Endodermal cell (in vitro differentiated cells): Measurements from ENCODE around the gene RNF10. TPM values are rescaled to one million over a fixed set of nuclear protein-coding genes. Genes with fewer than 3 reads are reported as not detected.

Source experiments
- DNase-seq: peaks from one replicate; pipeline ENCODE4 v3.0.0-alpha.2; 2017
- H3K27ac ChIP-seq: 2 replicates; pipeline ENCODE4 v1.5.1; 2013; ENCODE audit warnings: mild to moderate bottlenecking, low read depth, low read length, moderate library complexity
- H3K27me3 ChIP-seq: 2 replicates; pipeline ENCODE4 v1.6.1; 2013; ENCODE audit warnings: mild to moderate bottlenecking, low read length, moderate library complexity; ENCODE audit not compliant: insufficient read depth, control insufficient read depth, poor library complexity, severe bottlenecking
- H3K36me3 ChIP-seq: 2 replicates; pipeline ENCODE4 v1.7.0; 2013; ENCODE audit warnings: mild to moderate bottlenecking, low read length, moderate library complexity; ENCODE audit not compliant: control insufficient read depth, insufficient read depth
- H3K4me1 ChIP-seq: one replicate; pipeline ENCODE4 v1.7.0; 2013; ENCODE audit warnings: low read length; ENCODE audit not compliant: control insufficient read depth, insufficient read depth
- H3K4me3 ChIP-seq: 2 replicates; pipeline ENCODE4 v1.5.1; 2013; ENCODE audit warnings: mild to moderate bottlenecking, low read length, moderate library complexity
- H3K9ac ChIP-seq: 2 replicates; pipeline ENCODE4 v1.6.1; 2013; ENCODE audit warnings: mild to moderate bottlenecking, low read length, moderate library complexity; ENCODE audit not compliant: poor library complexity, severe bottlenecking; ENCODE audit errors: extremely low read depth
- H3K9me3 ChIP-seq: 2 replicates; pipeline ENCODE4 v1.6.1; 2013; ENCODE audit warnings: mild to moderate bottlenecking, low read length, moderate library complexity; ENCODE audit not compliant: control insufficient read depth
- H3K27ac Mint-ChIP-seq: 2 replicates; pipeline ENCODE4 v1.8.0; 2020; ENCODE audit warnings: mixed read lengths
- H3K27me3 Mint-ChIP-seq: 2 replicates; pipeline ENCODE4 v1.8.0; 2021; ENCODE audit warnings: mild to moderate bottlenecking, mixed read lengths; ENCODE audit not compliant: insufficient read depth
- H3K36me3 Mint-ChIP-seq: 2 replicates; pipeline ENCODE4 v1.8.0; 2020; ENCODE audit warnings: low read depth, mixed read lengths
- H3K4me1 Mint-ChIP-seq: 2 replicates; pipeline ENCODE4 v1.8.0; 2020; ENCODE audit warnings: mixed read lengths
- H3K4me3 Mint-ChIP-seq: 2 replicates; pipeline ENCODE4 v1.8.0; 2020; ENCODE audit warnings: mild to moderate bottlenecking, moderate library complexity, mixed read lengths
- H3K9me3 Mint-ChIP-seq: 2 replicates; pipeline ENCODE4 v1.8.0; 2020; ENCODE audit warnings: mild to moderate bottlenecking, mixed read lengths
- CTCF ChIP-seq: fragments of 200-600 bp; sonication (generic); conservative IDR thresholded peaks from 2 replicates; pipeline ENCODE4 v1.5.0; 2021; ENCODE audit warnings: antibody characterized with exemption, mild to moderate bottlenecking
- WGBS, 2 experiments: methylation state at CpG; one replicate each; pipeline versions ENCODE4 v1.1.5 to v1.1.7; 2013; ENCODE audit warnings: missing lambda C conversion rate in 2 of 2, mixed read lengths in 1 of 2; ENCODE audit not compliant: insufficient coverage in 1 of 2, insufficient read length in 1 of 2; 5-methylcytosine and 5-hydroxymethylcytosine counted together
- total RNA-seq, 2 donors: library from RNA; stranded (reverse); fragmentation: NEBNext Ultra II Directional in 1 of 2; extraction: Animal tissue kit (Norgen Biotek cat#: 25700) in 1 of 2; gene quantifications; 2 replicates in 1 of 2; 3 replicates in 1 of 2; pipeline ENCODE4 v1.2.1, GENCODE V29; 2021

RNF10 gene
- total RNA-seq, 2 donors from 2014 or later = 167 to 182 TPM

GRCh38 chr12:120562906-120563305 lies 28.8 kb downstream of the RNF10 start:
- no peak for DNase-seq
- Histone ChIP-seq H3K27ac (no peak overlapping the region), H3K9ac (no peak overlapping the region), H3K4me3 (no peak overlapping the region), H3K4me1 (no peaks in the 10 kb centered on the region), H3K36me3 (peaks cover 87% of the 10 kb centered on the region), H3K27me3 (no peaks in the 10 kb centered on the region), H3K9me3 (no peaks in the 10 kb centered on the region)
- WGBS, 2 experiments = 95 to 97% methylated on average over 7 to 8 of the region's 8 CpGs
- Mint-ChIP-seq H3K27me3 (no peaks in the 10 kb centered on the region), H3K9me3 (no peaks in the 10 kb centered on the region), H3K27ac (peak overlapping the region; percentile 76), H3K36me3 (peaks cover 83% of the 10 kb centered on the region), H3K4me1 (no peaks in the 10 kb centered on the region), H3K4me3 (no peak overlapping the region)
- TF ChIP-seq CTCF = no peak

GRCh38 chr12:120563495-120563894 lies 29.3 kb downstream of the RNF10 start:
- Histone ChIP-seq H3K9ac (no peak overlapping the region), H3K27ac (no peak overlapping the region), H3K4me3 (no peak overlapping the region), H3K9me3 (no peaks in the 10 kb centered on the region), H3K27me3 (no peaks in the 10 kb centered on the region), H3K36me3 (peaks cover 90% of the 10 kb centered on the region), H3K4me1 (no peaks in the 10 kb centered on the region)
- H3K4me1 Mint-ChIP-seq = no peaks in the 10 kb centered on the region
- no peaks in the 10 kb centered on the region for H3K9me3 Mint-ChIP-seq
- H3K4me3 Mint-ChIP-seq = no peak overlapping the region
- 95 to 97% methylated on average over 5 to 11 of the region's 11 CpGs for WGBS, 2 experiments
- H3K27ac Mint-ChIP-seq = peak overlapping the region; percentile 76
- DNase-seq = no peak
- peaks cover 81% of the 10 kb centered on the region for H3K36me3 Mint-ChIP-seq
- TF ChIP-seq CTCF = no peak
- no peaks in the 10 kb centered on the region for H3K27me3 Mint-ChIP-seq

- WGBS, 2 experiments = 92 to 94% methylated on average over 4 to 5 of the region's 5 CpGs
- Mint-ChIP-seq H3K4me1 (peaks cover 14% of the 10 kb centered on the region), H3K9me3 (no peaks in the 10 kb centered on the region), H3K27ac (no peak overlapping the region), H3K27me3 (no peaks in the 10 kb centered on the region), H3K36me3 (peaks cover 76% of the 10 kb centered on the region), H3K4me3 (no peak overlapping the region)
- H3K36me3 ChIP-seq = peaks cover 92% of the 10 kb centered on the region
- no peaks in the 10 kb centered on the region for H3K27me3 ChIP-seq
- H3K4me3 ChIP-seq = peak overlapping the region; percentile 45
- H3K9ac ChIP-seq = no peak overlapping the region
- TF ChIP-seq CTCF = no peak
- H3K27ac ChIP-seq = no peak overlapping the region
- peaks cover 7% of the 10 kb centered on the region for H3K4me1 ChIP-seq
- DNase-seq = no peak
- H3K9me3 ChIP-seq = no peaks in the 10 kb centered on the region
Measured at GRCh38 chr12:120571299-120571698, 37.1 kb downstream of the RNF10 start.
